Stimulated activated CD4-positive, alpha-beta T cell treated with anti-CD3 and anti-CD28 coated beads, Interleukin-2, amount 100 ng/mL, for 48 hours (primary cell): Measurements from ENCODE around the gene KRTAP10-4.
A peak's percentile ranks its signal among the peaks of the same experiment; 100 is the strongest.
"Not testable (repeated sequence)": the region's sequence is repeated elsewhere in the genome, so short reads cannot be mapped to it uniquely, and the experiment has no call there.

Experiments
- DNase-seq, 2 donors: peaks; one replicate each; pipeline ENCODE4 v3.0.0-alpha.2; 2020

The KRTAP10-4 gene

GRCh38 chr21:44581158-44581557 is 7.6 kb downstream of the KRTAP10-4 start:
- no peak for DNase-seq

GRCh38 chr21:44582055-44582454 is 8.5 kb downstream of the KRTAP10-4 start:
- DNase-seq: no peak

DNA sequence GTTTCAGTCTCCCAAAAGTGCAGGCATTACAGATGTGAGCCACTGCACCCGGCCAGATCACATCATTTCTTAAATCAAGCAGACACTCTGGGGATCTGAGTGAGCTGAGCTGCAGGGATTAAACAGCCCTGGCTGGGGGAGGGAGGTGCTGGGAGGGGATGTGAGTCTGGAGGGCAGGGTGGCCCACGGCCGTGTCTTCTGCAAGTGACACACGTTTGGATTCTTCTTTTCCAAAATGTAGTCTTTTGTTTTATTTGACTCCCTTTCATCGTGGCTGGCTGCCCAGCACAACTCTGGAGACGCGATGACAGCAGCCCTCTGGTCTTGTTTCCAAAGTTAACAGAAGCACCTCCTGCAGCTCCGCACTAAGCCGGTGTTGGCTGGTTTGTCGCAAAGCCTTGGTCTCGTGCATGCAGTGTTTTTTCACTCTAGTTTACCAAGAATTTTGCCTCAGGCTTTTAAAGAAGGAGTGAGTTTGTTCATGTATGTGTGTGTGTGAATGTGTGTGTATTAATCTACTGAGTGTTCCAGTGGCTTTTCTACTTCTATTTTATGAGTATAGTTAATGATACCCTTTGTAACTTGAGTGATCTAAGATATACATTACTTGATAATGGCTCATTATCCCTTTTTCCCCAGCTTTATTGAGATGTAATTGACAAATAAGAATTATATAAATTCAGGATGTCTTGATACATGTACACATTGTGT is 9.7 kb downstream of the KRTAP10-4 start:
- DNase-seq: no peak

DNA sequence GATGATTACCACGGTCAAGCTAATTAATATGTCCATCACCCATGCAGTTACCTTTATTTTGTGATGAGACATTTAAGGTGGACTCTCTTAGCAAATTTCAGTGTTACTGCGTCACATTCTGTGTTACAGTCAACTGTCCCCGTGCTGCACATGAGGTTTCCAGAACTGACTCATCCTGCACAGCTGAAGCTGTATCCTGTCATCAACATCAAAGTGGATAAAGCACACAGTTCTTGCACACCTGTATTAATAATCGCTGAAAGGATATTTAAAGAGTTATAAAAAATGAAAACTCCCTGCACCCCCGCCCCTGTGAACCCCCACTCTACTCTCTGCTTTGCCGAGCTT is 10.2 kb downstream of the KRTAP10-4 start:
- peak; percentile 7 for DNase-seq

GRCh38 chr21:44585892-44586291 is 12.4 kb downstream of the KRTAP10-4 start:
- no peak for DNase-seq

DNA sequence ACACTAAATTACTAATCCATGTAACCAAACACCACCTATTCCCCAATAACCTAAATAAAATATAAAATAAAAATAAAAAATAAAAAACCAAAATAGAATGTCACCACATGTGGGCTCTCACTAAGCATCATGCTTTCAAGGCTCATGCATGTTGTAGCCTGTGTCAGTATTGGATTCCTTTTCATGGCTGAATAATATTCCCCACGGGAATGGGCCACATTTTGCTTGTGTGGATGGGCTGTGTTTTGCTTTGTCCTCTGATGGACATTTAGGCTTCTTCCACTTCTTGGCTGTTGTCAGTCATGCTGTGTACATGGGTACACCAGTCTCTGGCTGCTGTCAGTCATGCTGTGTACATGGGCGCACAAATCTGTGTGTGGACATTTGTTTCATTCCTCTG is 15.6 kb downstream of the KRTAP10-4 start:
- no peak for DNase-seq

GRCh38 chr21:44589586-44590305 is 16.2 kb downstream of the KRTAP10-4 start:
- no peak for DNase-seq

- DNase-seq: no peak
These were observed 16.8 kb downstream of the KRTAP10-4 start for GRCh38 chr21:44590311-44590721.

DNA sequence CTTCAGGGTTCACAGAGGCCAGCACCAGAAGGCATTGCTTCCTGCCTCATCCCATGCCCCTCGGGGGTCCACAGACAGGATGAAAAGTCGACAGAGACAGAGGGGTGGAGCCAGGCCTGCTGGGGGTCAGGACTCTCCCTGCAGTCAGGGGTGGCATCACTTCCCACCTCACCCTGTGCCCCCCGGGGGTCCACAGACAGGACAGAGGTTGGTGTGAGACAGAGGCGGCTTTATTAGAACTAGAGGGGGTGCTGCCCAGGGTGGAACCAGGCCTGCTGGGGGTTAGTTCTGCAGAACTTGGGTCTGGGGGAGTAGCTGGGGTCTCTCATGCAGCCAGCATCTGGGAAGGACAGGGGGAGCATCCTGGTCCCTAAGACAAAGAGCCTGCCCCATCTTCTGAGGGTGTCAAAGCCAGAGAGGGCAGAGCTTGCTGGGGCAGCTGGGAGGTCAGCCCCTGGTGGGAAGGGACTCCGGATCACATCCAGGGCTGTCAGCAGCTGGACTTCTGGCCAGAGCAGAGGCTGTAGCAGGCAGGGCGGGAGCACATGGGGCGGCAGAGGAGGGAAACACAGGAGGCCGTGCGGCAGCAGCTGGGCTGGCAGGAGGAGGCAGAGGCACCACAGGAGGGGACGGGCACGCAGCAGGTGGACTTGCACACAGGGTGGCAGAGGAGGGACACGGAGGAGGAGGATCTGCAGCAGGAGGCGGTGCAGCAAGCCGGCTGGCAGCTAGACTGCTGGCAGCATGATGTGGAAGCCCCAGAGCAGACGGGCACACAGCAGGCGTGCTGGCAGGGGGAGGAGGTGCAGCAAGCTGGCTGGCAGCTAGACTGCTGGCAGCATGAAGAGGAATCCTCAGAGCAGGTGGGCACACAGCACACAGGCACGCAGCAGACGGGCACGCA is 17.6 kb downstream of the KRTAP10-4 start:
- DNase-seq: not testable (repeated sequence)

GRCh38 chr21:44591801-44592130 is 18.2 kb downstream of the KRTAP10-4 start:
- not testable (repeated sequence) for DNase-seq

DNA sequence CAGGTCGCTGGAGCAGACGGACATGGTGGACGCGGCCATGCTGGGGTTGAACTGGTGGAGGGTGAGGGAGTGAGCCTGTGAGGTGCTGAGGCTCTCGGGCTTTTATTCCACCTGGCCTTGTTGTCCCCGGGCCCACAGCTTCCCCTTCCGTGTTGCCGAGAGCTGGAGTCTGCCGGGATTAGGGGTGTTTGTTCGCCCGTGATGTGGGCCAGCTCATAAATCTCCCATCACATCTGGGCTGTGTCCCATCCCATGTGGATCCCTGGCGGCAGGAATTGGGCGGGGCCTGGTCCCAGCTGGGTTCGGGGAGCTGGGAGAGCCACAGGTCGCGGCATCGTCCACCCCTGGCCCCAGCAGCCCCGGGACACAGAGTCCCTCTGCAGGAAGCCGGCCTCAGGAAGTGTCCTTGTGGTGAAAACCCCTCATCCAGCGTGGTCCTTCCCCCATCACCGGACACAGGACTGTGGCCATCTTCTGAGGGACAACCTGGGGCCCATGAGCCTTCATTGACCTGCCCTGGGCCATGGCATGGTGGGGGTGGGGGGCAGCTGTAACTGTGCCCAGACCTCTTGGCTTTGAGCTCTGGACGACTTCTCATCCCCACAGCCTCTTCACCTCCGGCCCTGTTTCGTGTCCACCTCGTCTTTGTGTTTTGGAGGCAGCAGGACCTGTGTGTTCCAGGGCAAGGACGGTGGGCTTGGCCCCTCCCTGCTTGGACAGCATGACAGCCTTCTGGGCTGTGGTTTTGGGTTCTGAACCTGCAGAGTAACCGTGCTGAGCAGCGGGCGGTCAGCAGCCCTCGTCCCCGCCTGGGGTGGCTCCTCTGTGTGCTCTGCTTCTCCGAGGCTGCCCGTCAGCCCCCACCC is 19.1 kb downstream of the KRTAP10-4 start, which contains the start of gene KRTAP10-6:
Gene KRTAP10-6, minus strand, starts transcription at position 60 of the 866 bp plus-strand sequence. Its CDS starts 21 bp downstream, at position 39.
- no peak for DNase-seq

DNA sequence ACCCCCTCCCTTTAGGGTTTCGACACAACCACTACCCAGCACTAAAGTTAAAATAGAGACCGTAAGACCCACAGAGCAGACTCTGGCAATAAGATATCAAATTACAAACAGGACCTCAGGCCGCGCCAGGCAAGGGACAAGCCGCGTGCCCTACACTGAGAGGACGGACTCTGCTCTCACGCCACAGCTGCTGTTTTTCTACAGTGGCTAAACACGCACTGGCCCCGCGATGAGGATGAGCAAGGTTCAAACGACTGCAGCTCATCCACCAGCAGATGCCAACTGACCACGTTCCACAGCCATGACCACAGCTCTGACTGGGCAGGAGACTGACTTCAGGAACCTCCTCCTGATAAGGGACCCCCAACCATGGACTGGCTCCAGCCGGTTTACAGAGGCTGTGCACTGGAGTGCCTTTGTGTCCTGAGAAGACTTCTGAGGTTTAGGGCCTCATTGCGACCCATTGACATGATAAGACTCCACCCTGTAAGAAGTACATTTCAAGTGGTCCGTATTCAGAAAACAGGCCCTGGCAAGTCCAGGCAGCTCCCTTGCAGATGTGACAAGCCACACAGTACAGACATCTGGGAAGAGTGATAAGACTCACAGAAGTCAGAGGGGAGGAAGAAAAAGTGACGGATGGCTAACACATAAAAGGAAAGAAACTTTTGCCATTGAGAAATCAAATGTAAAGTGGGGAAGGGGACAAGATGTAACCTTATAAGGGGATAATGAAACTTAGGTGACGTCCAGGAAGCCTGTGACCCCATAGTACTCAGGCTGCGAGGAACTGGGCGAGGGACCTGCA is 20.3 kb downstream of the KRTAP10-4 start:
- no peak for DNase-seq

- DNase-seq: no peak
These were observed 20.9 kb downstream of the KRTAP10-4 start for GRCh38 chr21:44594406-44594916.

GRCh38 chr21:44595524-44595923 is 22.0 kb downstream of the KRTAP10-4 start:
- no peak for DNase-seq

GRCh38 chr21:44596068-44596725 is 22.7 kb downstream of the KRTAP10-4 start:
- DNase-seq: no peak

GRCh38 chr21:44598061-44598460 is 24.5 kb downstream of the KRTAP10-4 start:
- DNase-seq: no peak

- DNase-seq: no peak
These were observed 25.9 kb downstream of the KRTAP10-4 start for GRCh38 chr21:44599264-44600029.

- not testable (repeated sequence) for DNase-seq
These were observed 26.8 kb downstream of the KRTAP10-4 start, which contains the start of gene KRTAP10-7 for GRCh38 chr21:44600118-44600978. KRTAP10-7 (plus strand) TSS chr21:44600597; CDS start chr21:44600622, 25 bp downstream.

DNA sequence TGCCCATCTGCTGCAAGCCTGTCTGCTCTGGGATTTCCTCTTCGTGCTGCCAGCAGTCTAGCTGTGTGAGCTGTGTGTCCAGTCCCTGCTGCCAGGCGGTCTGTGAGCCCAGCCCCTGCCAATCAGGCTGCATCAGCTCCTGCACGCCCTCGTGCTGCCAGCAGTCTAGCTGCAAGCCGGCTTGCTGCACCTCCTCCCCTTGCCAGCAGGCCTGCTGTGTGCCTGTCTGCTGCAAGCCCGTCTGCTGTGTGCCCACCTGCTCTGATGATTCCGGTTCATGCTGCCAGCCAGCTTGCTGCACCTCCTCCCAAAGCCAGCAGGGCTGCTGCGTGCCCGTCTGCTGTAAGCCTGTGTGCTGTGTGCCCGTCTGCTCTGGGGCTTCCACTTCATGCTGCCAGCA is 27.6 kb downstream of the KRTAP10-4 start:
- not testable (repeated sequence) for DNase-seq
